DOHH2 (cell line): Measurements from ENCODE around the gene TXNIP.

Experiments used
- H3F3A ChIP-seq: fragments of 200-600 bp; sonication (generic), shearing (Covaris generic); 2 replicates; pipeline ENCODE4 v1.6.0; 2016; ENCODE audit warnings: antibody characterized with exemption, mild to moderate bottlenecking; ENCODE audit not compliant: control insufficient read depth, insufficient read depth
- H3K27ac ChIP-seq: fragments of 200-600 bp; sonication (generic); 2 replicates; pipeline ENCODE4 v1.5.1; 2014; ENCODE audit warnings: low read depth, mild to moderate bottlenecking, low read length, moderate library complexity
- H3K27me3 ChIP-seq: fragments of 200-600 bp; sonication (generic); 2 replicates; pipeline ENCODE4 v1.6.1; 2014; ENCODE audit warnings: mild to moderate bottlenecking, low read length, mixed read lengths; ENCODE audit not compliant: control insufficient read depth
- H3K36me3 ChIP-seq: fragments of 200-600 bp; sonication (generic); 2 replicates; pipeline ENCODE4 v1.6.1; 2014; ENCODE audit warnings: mild to moderate bottlenecking, low read length, moderate library complexity, mixed read lengths; ENCODE audit not compliant: control insufficient read depth
- H3K4me1 ChIP-seq: fragments of 200-600 bp; sonication (generic); 2 replicates; pipeline ENCODE4 v1.6.1; 2014; ENCODE audit warnings: mild to moderate bottlenecking, low read length, mixed read lengths; ENCODE audit not compliant: control insufficient read depth
- H3K4me2 ChIP-seq: fragments of 200-600 bp; sonication (generic); 2 replicates; pipeline ENCODE4 v1.6.0; 2014; ENCODE audit warnings: mild to moderate bottlenecking, low read length, moderate library complexity
- H3K4me3 ChIP-seq: fragments of 200-600 bp; sonication (generic); 2 replicates; pipeline ENCODE4 v1.5.1; 2014; ENCODE audit warnings: mild to moderate bottlenecking, low read length, mixed read lengths
- H3K79me2 ChIP-seq: fragments of 200-600 bp; sonication (generic); 2 replicates; pipeline ENCODE4 v1.6.1; 2014; ENCODE audit warnings: mild to moderate bottlenecking, low read length, mixed read lengths; ENCODE audit not compliant: control insufficient read depth
- H3K9me2 ChIP-seq: fragments of 200-600 bp; sonication (generic); replicated peaks from 2 replicates; pipeline ENCODE4 v1.6.1; 2014; ENCODE audit warnings: mild to moderate bottlenecking, low read length, mixed read lengths; ENCODE audit not compliant: control insufficient read depth
- H3K9me3 ChIP-seq: fragments of 200-600 bp; sonication (generic); 2 replicates; pipeline ENCODE4 v1.6.1; 2014; ENCODE audit warnings: antibody characterized with exemption, low read length, mixed read lengths; ENCODE audit not compliant: control insufficient read depth, insufficient read depth
- H4K20me1 ChIP-seq: fragments of 200-600 bp; sonication (generic); 2 replicates; pipeline ENCODE4 v1.6.0; 2014; ENCODE audit warnings: low read depth, mild to moderate bottlenecking, antibody characterized with exemption, low read length, moderate library complexity; ENCODE audit not compliant: control insufficient read depth, insufficient read depth
- CTCF ChIP-seq: fragments of 200-600 bp; sonication (generic); IDR thresholded peaks from one replicate; pipeline ENCODE4 v1.5.1; 2014; ENCODE audit warnings: antibody characterized with exemption, mild to moderate bottlenecking, low read depth, low read length; ENCODE audit not compliant: poor library complexity, severe bottlenecking
- EZH2phosphoT487 ChIP-seq: fragments of 200-600 bp; sonication (generic); IDR thresholded peaks from 2 replicates; pipeline ENCODE4 v1.6.1; 2017; ENCODE audit warnings: borderline replicate concordance, mild to moderate bottlenecking, antibody characterized with exemption, low read length, moderate library complexity, mixed read lengths

TXNIP gene

GRCh38 chr1:145942871-145943270 lies 53.5 kb downstream of the TXNIP start:
- Histone ChIP-seq H3K36me3 (peaks cover 35% of the 10 kb centered on the region), H3K9me3 (no peaks in the 10 kb centered on the region), H3K4me3 (no peak overlapping the region), H3K79me2 (no peaks in the 10 kb centered on the region), H3K27me3 (no peaks in the 10 kb centered on the region), H3K9me2 (no peaks in the 10 kb centered on the region), H3K27ac (no peak overlapping the region), H3K4me2 (no peak overlapping the region), H4K20me1 (no peaks in the 10 kb centered on the region), H3F3A (no peaks in the 10 kb centered on the region), H3K4me1 (no peaks in the 10 kb centered on the region; the same call in 1 of the 2 replicates)
- TF ChIP-seq CTCF (no peak), EZH2phosphoT487 (no peak)
